ENCODE data around the gene HS3ST3B1.

HS3ST3B1 gene

GRCh38 chr17:14321476-14321949 is 20.6 kb downstream of the HS3ST3B1 start:
- DNase-seq: no peak

- no peak for DNase-seq
These were observed 21.3 kb downstream of the HS3ST3B1 start for GRCh38 chr17:14321980-14322776.

- no peak for DNase-seq
These were observed 22.7 kb downstream of the HS3ST3B1 start for GRCh38 chr17:14323522-14323981.

GRCh38 chr17:14325618-14326167 is 24.8 kb downstream of the HS3ST3B1 start:
- DNase-seq: no peak

- no peak for DNase-seq
These were observed 29.1 kb downstream of the HS3ST3B1 start for GRCh38 chr17:14329900-14330491.

GRCh38 chr17:14330492-14330962 is 29.6 kb downstream of the HS3ST3B1 start:
- DNase-seq: peak in 3 of 51 donors; percentile 2 to 34 (median 18)

- DNase-seq: no peak
These were observed 30.5 kb downstream of the HS3ST3B1 start for GRCh38 chr17:14331225-14331981.

GRCh38 chr17:14331982-14332298 is 31.1 kb downstream of the HS3ST3B1 start:
- no peak for DNase-seq

GRCh38 chr17:14332331-14332730 is 31.4 kb downstream of the HS3ST3B1 start:
- DNase-seq: no peak

GRCh38 chr17:14333506-14333905 is 32.6 kb downstream of the HS3ST3B1 start:
- no peak for DNase-seq

GRCh38 chr17:14334276-14334840 is 33.5 kb downstream of the HS3ST3B1 start:
- DNase-seq: no peak

GRCh38 chr17:14334919-14335318 is 34.0 kb downstream of the HS3ST3B1 start:
- no peak for DNase-seq

GRCh38 chr17:14336418-14336817 is 35.5 kb downstream of the HS3ST3B1 start:
- DNase-seq: no peak

GRCh38 chr17:14337596-14338079 is 36.8 kb downstream of the HS3ST3B1 start:
- DNase-seq: no peak

- no peak for DNase-seq
These were observed 40.2 kb downstream of the HS3ST3B1 start for GRCh38 chr17:14340857-14341754.

- DNase-seq: no peak
These were observed 41.0 kb downstream of the HS3ST3B1 start for GRCh38 chr17:14341866-14342265.

GRCh38 chr17:14346801-14347200 is 45.9 kb downstream of the HS3ST3B1 start:
- no peak for DNase-seq

GRCh38 chr17:14351493-14351892 is 50.6 kb downstream of the HS3ST3B1 start:
- no peak for DNase-seq

- no peak for DNase-seq
These were observed 51.3 kb downstream of the HS3ST3B1 start for GRCh38 chr17:14352136-14352535.

GRCh38 chr17:14353861-14354474 is 53.1 kb downstream of the HS3ST3B1 start:
- DNase-seq: no peak

Data from hypothalamus (tissue), 51 donors.